ENCODE measurements around the gene CUX1.
"Not testable (repeated sequence)": the region's sequence is repeated elsewhere in the genome, so short reads cannot be mapped to it uniquely, and the experiment has no call there.

CUX1 gene

DNA sequence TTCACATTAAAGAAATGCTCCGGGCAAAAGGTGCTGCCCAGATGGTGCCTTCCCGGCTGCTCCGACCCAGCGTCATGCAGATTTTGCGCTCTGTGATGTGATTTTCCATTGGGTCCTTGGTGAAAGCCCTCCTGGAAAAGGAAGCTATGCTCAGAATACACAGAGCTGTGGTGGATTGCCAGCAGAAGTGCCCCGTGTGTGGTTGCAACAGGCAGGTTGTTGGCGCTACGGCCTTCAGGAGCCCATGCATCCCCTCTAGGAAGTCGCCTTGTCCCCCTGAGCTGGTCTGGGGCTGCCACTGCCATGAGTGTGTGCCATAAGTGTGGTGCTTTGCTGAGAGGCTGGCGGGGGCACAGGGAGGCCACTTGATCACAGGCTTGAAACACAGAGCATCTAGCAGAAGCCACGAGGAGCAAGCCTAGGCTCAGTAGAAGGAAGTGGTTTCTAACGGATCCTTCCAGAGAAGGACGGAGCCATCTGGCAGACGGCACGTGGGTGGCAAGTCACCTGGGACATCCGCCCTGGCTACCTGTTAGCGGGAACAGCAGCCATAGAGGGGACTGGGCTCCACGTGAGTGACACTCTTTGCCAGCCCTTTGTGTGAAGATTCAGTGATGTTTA is 210.9 kb downstream of the CUX1 start:
- TF ChIP-seq JUND (IDR thresholded peaks at IDR 0.05; ENCODE audit: low read depth), result no peak
- DNase-seq (ENCODE audit: low read depth in 1 of 2, low spot score in 1 of 2), result no peak
- in situ Hi-C loops (cut with HindIII; ENCODE audit: low pct_unique_long_range_greater_than_20kb, low sequenced_read_pairs), result no loop called here

DNA sequence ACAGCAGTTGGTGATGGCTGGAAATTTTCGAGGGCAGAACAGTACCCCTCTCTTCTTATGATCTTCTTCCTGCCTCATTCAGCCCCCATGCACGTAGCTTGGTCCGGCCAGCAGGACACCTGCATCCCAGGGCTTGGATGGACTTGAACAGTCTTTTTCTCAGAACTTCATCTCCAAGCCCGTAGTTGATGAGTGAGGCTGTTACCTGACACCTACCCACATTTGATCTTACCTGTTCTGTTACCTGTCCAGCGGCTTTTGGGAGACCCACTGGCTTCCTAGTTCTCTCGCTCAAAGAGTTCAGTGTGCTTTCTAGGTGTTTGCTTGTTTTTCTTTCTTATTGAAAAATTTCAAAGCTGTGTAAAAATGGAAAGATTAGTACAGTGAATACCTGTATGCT is 212.2 kb downstream of the CUX1 start:
- DNase-seq (ENCODE audit: low read depth in 1 of 2, low spot score in 1 of 2), result peak in 1 of 2 experiments; percentile 58
- no peak for TF ChIP-seq JUND (IDR thresholded peaks at IDR 0.05; ENCODE audit: low read depth)
- in situ Hi-C loops (cut with HindIII; ENCODE audit: low pct_unique_long_range_greater_than_20kb, low sequenced_read_pairs), result no loop called here

GRCh38 chr7:102030696-102031095 is 213.3 kb downstream of the CUX1 start:
- no peak for DNase-seq (ENCODE audit: low read depth in 1 of 2, low spot score in 1 of 2)
- in situ Hi-C loops (cut with HindIII; ENCODE audit: low pct_unique_long_range_greater_than_20kb, low sequenced_read_pairs), result no loop called here
- TF ChIP-seq JUND (IDR thresholded peaks at IDR 0.05; ENCODE audit: low read depth), result no peak

- DNase-seq (ENCODE audit: low read depth in 1 of 2, low spot score in 1 of 2), result no peak
- TF ChIP-seq JUND (IDR thresholded peaks at IDR 0.05; ENCODE audit: low read depth), result no peak
- in situ Hi-C loops (cut with HindIII; ENCODE audit: low pct_unique_long_range_greater_than_20kb, low sequenced_read_pairs), result no loop called here
Observed at GRCh38 chr7:102036958-102037357, 219.5 kb downstream of the CUX1 start.

DNA sequence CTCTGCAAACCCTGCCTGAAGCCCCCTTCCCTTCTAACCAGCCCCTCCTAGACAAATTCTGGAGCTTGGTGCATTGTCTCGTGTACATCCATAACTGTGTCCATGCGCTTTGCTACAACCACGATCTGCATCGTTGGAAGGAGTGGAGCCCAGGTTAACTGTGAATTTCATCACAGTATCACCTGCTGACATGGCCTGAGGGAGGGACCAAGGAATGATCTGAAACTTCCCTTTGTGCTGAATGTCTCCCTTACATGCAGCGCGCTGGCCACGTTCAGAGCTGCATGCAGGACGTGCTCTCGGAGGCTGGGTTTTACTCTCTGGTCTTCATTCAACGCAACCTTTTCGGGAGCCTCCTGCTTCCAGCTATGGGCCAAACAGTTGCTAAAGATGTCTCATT is 222.3 kb downstream of the CUX1 start:
- no peak for DNase-seq (ENCODE audit: low read depth in 1 of 2, low spot score in 1 of 2)
- in situ Hi-C loops (cut with HindIII; ENCODE audit: low pct_unique_long_range_greater_than_20kb, low sequenced_read_pairs), result no loop called here
- no peak for TF ChIP-seq JUND (IDR thresholded peaks at IDR 0.05; ENCODE audit: low read depth)

- in situ Hi-C loops (cut with HindIII; ENCODE audit: low pct_unique_long_range_greater_than_20kb, low sequenced_read_pairs), result no loop called here
- no peak for DNase-seq (ENCODE audit: low read depth in 1 of 2, low spot score in 1 of 2)
- TF ChIP-seq JUND (IDR thresholded peaks at IDR 0.05; ENCODE audit: low read depth), result no peak
Observed at GRCh38 chr7:102040569-102040968, 223.1 kb downstream of the CUX1 start.

- TF ChIP-seq JUND (IDR thresholded peaks at IDR 0.05; ENCODE audit: low read depth), result no peak
- in situ Hi-C loops (cut with HindIII; ENCODE audit: low pct_unique_long_range_greater_than_20kb, low sequenced_read_pairs), result no loop called here
- DNase-seq (ENCODE audit: low read depth in 1 of 2, low spot score in 1 of 2), result no peak
Observed at GRCh38 chr7:102042016-102042656, 224.7 kb downstream of the CUX1 start.

DNA sequence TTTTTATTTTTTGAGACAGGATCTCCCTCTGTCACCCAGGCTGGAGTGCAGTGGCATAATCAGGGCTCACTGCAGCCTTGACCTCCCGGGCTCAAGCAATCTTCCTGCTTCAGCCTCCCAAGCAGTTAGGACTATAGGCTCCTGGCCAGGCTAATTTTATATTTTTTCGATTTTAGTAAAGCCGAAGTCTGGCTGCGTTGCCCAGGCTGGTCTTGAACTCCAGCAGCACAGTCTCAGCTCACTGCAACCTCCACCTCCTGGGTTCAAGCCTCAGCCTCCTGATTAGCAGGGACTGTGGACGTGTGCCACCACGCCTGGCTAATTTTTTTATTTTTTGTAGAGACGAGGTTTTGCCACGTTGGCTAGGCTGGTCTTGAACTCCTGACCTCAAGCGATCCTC is 225.4 kb downstream of the CUX1 start:
- in situ Hi-C loops (cut with HindIII; ENCODE audit: low pct_unique_long_range_greater_than_20kb, low sequenced_read_pairs); DNase-seq (ENCODE audit: low read depth in 1 of 2, low spot score in 1 of 2): not testable (repeated sequence)

DNA sequence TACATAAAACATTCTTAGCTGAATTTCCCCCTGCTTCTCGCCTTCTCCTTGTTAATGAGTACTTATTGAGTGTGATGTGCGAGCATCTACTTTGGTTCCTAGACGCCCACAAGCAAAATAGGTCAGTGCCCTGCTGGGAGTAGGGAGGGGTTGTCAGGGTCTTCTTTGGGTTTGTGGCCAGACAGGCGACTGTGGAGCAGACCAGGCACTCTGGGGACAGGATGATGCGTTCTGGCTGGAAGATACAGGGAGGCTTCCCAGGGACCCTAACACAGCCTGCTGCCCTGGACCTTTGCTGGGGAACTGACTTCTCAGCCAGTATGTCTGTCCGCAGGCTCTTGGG is 227.2 kb downstream of the CUX1 start:
- no peak for TF ChIP-seq JUND (IDR thresholded peaks at IDR 0.05; ENCODE audit: low read depth)
- no peak for DNase-seq (ENCODE audit: low read depth in 1 of 2, low spot score in 1 of 2)

GRCh38 chr7:102044984-102045673 is 227.7 kb downstream of the CUX1 start:
- in situ Hi-C loops (cut with HindIII; ENCODE audit: low pct_unique_long_range_greater_than_20kb, low sequenced_read_pairs), result no loop called here

More for the DNA sequence above, 227.2 kb downstream of the CUX1 start:
- in situ Hi-C loops (cut with HindIII; ENCODE audit: low pct_unique_long_range_greater_than_20kb, low sequenced_read_pairs), result no loop called here

GRCh38 chr7:102045681-102046372 is 228.4 kb downstream of the CUX1 start:
- DNase-seq (ENCODE audit: low read depth in 1 of 2, low spot score in 1 of 2), result no peak
- in situ Hi-C loops (cut with HindIII; ENCODE audit: low pct_unique_long_range_greater_than_20kb, low sequenced_read_pairs), result no loop called here
- TF ChIP-seq JUND (IDR thresholded peaks at IDR 0.05; ENCODE audit: low read depth), result no peak

More at GRCh38 chr7:102044984-102045673, 227.7 kb downstream of the CUX1 start:
- TF ChIP-seq JUND (IDR thresholded peaks at IDR 0.05; ENCODE audit: low read depth), result no peak
- no peak for DNase-seq (ENCODE audit: low read depth in 1 of 2, low spot score in 1 of 2)

GRCh38 chr7:102046373-102047117 is 229.1 kb downstream of the CUX1 start:
- in situ Hi-C loops (cut with HindIII; ENCODE audit: low pct_unique_long_range_greater_than_20kb, low sequenced_read_pairs), result no loop called here
- DNase-seq (ENCODE audit: low read depth in 1 of 2, low spot score in 1 of 2), result no peak
- TF ChIP-seq JUND (IDR thresholded peaks at IDR 0.05; ENCODE audit: low read depth), result no peak
